Nucleus accumbens (tissue), 56 donors: ENCODE results near the gene MGAT5B.

ENCODE experiments used
- DNase-seq, 56 donors: peaks; one replicate each; lab custom pipeline; 2025; lab: John Stamatoyannopoulos, UW

The MGAT5B gene

DNA sequence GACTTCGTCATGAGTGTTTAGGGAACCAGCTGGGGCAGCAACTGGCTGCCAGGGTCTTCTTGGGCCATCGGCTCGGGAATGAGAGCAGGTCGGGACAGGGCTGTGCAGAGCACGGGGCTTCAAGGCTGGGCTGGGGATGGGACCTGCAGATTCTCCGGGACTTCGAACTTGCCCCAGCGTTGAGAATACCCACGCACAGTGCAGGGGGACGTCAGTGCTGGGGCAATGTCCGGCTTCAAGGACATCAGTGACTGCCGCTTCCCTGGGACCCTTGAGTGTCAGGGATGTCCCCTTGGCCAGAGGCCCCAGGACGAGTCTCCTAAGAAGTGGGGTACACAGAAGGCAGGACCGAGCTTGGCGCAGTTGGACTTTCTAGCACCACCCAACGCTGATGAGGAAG, 76.3 kb downstream of the MGAT5B start:
- no peak for DNase-seq

DNA sequence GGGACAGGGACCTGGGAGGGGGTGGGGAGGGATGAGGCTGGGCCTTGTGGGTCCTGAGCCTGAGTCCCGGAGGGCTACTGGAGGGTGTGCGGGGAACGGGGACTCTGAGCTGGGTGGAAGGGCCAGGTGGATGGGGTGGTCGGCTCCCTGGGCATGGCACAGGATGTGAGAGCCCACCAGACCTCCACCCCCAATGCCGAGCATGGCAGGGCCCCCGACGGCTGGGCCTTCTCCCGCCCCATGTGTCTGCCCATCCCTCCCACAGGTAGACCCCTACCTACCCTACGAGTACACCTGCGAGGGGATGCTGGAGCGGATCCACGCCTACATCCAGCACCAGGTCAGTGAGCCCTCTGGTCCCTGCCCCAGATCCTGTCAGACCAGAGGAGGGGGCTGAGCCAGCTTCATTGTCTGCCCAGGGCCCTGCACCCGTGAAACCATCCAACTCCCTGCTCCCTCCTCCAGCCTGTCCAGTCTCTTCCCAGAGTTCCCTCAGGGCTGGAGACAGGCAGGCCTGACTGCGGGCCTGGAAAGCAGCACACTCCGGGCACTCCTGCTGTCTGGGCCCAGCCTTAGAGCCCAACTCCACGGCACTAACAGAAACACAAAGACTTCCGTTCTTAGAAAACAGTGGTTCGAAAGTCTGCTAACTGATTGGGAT, 78.0 kb downstream of the MGAT5B start:
- DNase-seq, result no peak

DNA sequence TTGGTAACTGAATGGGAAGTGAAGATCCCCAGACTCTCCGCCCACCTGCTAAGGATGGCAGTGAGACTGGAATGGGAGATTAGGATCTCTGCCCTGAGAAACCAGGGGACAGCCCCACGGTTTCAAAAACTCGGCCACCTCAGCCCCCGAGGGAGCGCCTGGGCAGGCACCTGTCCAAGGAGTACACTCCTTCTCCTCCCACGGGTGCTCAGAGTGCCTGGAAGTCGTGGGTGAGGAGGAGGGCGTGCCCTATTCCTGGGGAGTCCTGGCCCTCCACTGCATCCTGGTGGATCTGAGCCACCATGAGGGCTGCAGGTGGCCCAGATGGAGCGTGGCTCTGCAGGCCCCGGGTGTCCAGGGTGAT, 78.5 kb downstream of the MGAT5B start:
- no peak for DNase-seq

DNA sequence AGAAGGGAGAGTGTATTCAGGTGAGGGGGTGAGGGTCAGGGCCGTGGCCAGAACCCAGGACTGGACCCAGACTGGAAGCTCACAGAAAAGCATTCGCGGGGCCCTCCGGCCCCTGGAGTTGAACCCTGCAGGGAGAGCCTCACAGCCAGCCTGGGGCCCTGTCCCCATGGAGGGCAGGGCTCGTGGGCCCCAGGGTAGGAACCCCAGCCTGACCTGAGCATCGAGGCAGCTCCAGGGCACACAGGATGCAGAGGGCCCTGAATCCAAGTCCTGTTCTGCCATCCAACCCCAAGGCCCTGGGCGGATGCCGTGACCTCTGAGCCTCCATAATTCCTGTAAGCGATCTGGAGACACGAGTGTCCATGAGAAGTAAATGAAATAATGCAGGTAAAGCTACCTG, 79.1 kb downstream of the MGAT5B start:
- no peak for DNase-seq

DNA sequence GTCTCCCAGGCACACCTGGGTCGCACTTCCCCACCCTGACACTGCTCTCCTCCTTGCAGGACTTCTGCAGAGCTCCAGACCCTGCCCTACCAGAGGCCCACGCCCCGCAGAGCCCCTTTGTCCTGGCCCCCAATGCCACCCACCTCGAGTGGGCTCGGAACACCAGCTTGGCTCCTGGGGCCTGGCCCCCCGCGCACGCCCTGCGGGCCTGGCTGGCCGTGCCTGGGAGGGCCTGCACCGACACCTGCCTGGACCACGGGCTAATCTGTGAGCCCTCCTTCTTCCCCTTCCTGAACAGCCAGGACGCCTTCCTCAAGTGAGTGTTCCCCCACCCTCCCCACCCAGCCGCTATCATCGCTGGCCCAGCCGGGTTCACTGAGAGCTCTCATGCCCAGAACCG, 79.6 kb downstream of the MGAT5B start:
- DNase-seq, result no peak

DNA sequence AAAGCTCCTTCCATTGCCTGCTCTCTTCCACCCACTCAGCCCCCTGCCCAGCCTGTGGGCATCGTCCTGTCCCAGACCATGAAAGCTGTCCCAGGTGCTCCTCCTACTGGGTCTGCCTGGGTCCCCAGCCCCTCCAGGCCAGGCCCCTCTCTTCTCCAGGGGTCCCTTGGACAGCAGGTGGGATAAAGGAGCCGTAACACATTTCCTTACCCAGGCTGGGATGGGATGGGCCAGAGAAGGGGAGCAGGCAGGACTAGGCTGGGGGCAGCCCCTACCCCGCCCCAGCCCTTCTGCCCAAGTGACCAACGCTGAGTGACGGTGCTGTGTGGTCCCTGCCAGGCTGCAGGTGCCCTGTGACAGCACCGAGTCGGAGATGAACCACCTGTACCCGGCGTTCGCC, 80.1 kb downstream of the MGAT5B start:
- no peak for DNase-seq

DNA sequence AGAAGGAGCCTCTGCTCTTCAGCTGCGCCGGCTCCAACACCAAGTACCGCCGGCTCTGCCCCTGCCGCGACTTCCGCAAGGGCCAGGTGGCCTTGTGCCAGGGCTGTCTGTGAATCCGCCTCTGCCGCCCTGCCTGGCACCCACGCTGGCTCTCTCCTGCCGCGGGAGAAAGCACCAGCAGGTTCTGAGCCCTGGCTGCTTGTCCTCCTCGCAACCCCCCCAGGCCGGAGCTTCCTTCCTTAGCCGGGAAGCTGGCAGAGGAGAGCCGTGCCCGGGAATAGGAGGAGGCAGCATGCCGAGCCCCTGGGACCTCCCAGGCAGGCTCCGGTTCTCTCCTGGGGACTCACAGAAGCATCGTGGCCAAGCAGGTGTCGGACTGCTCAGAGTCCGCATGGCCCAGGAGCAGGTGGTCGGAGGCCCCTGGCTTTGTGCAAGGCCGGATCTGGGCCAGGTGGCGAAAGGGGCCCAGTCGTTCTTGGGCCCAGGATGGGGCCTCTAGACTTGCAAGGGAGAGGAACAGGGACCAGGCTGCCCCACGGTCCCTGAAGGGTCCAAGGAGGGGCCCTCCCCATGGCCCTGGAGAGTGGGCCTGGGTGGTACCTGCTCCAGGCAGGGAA, 80.6 kb downstream of the MGAT5B start:
- DNase-seq, result no peak

DNA sequence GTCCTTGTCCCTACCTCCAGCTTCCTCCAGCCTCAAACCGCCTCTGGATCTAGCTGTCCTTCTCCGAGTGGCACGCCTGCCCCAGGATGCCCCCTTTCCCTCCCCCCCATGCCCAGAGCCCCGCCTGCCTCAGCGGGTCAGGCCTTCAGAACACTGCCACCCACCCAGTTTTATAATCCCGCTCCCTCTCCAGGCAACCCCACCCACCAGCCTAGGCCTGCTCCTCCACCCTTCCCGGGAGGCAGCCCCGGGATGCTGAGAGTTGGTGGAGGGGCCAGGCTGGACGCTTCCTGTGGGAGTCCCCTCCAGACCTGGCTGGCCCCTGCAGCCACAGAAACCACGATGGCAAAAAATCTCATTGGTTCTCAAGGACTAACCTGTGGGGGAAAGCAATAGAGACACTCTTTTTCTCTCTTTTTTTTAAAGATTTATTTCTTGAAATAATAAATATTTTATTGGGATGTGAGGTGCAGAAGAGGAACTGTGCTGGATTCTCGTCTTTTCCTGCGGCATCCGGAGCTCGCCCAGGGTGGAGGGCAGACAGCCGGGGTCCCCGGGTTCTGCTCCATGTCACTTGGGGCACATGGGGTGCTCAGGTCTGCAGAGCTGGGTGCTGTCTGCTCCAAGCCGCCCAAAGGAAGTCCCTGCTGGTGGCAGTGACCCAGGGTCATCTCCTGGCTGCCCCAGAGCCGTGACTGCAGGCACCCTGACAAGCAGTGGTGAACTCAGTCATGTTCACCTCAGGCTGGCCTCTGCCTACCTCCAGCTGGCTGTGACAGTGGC, 81.9 kb downstream of the MGAT5B start:
- peak in 2 of 56 donors; percentile 42 to 43 for DNase-seq

DNA sequence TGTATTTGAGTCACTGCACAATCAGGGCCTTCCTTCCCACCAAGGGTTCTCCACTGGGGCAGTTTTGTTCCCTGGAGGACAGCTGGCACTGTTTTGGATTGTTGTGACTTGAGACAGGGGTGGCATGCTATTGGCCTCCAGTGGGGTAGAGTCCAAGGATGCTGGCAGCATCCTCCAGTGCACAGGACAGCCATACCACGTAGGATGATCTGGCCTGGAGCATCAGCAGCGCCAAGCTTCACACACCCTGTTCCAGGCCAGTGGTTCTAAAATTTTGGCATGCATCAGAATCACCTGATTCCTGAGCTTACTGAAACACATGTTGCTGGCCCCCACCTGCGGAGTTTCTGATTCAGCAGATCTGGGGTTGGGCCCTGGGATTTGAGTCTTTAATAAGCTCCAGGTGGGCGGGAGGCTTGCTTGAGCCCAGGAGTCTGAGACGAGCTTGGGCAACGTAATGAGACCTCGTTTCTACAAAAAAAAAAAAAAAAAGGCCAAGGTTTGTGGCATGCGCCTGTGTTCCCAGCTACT, 83.2 kb downstream of the MGAT5B start:
- DNase-seq, result peak in 4 of 56 donors; percentile 10 to 59 (median 21)

DNA sequence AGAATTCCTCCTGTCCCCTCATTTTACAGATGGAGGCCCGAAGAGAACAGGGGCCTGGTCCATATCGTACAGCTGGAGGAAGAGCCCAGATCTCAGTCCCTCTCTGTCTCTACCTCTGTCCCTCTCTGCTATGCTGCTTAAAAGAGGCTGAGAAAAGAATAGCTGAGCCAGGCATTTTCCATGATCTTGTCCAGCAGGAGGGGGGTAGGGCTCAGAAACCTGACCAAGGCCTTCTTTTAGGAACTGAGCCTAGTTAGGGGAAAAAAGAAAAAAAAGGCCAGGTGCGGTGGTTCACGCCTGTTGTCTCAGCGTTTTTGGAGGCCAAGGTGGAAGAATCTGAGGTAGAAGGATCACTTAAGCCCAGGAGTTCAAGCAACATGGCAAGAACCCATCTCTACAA, 84.2 kb downstream of the MGAT5B start:
- no peak for DNase-seq

DNA sequence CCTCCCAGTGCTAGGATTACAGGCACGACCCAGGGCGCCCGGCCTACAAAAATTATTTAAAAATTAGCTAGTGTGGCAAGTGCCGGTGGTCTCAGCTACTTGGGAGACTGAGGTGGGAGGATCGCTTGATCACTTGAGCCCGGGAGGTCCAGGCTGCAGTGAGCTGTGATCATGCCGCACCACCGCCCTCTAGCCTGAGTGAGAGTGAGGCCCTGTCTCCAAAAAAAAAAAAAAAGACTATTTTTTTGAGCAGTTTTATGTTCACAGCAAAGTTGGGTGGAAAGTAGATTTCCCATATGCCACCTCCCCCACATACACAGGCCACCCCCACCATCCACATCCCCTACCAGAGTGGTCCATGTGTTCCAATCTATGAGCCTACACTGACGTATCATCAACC, 84.9 kb downstream of the MGAT5B start:
- no peak for DNase-seq

DNA sequence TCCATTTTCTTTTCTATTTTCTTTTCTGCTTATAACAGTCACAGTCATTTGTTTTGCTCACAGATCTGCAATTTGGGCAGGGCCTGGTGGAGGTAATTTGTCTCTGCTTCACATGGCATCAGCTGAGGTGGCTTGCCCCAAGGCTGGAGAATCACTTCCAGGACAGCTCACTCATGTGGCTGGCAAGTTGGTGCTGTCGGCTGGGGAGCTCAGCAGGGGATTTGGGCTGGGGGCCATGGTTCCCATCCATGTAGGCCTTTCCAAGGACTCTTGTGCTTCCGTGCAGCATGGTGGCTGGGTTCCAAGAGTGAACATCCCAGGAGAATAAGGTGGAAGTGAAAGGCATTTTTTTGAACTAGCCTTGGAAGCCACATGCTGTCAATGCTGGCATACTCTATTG, 85.7 kb downstream of the MGAT5B start:
- DNase-seq, result no peak

DNA sequence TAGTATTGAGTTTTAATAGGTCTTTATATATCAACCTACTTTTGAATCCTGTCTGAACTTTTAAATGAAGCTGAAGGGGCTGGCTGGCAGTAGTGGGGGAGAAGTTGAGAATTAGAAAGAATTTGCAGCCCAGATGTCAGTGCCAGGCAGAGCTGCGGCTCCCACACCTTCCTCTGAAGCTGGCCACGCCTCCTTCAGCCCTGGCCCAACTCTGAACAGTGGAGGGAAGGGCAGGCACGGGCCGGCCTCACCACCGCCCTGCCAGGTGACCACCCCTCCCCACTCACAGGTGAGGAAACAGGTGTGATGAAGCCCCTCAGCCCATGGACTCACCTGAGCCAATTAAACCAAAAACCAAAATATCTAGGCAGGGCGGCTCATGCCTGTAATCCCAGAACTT, 87.0 kb downstream of the MGAT5B start:
- no peak for DNase-seq

DNA sequence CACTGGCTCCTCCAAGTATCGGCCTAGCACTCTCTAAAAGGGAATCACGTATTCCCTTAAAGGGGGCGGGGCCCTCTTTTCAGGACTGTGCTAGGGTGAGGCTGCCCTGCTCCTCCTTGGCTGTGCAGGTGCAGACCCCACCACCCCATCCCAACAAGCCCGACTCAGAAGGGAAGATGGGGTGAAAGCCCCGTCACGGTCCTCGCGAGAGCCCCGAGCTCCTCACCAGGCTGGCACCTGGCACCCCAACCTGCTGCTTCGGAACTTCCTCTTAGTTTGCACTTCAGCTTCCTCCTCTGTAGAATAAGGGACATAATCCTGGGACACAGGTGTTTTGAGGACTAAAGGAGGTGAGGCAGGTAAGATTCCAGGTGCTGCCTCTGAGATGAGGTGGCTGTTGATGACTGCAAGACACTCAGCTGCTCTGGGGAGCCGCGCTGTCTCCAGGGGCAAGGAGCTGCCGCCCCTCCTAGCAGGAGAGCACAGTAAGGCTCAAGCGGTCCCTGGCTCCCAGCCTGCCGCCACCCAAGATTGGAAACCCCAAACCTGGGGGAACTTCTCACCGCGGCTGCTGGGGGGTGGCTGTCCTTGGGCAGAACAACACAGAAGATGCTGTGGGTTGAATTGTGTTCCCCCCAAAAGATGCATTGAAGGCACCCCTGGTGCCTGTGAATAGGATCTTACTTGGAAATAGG, 88.8 kb downstream of the MGAT5B start:
- no peak for DNase-seq

DNA sequence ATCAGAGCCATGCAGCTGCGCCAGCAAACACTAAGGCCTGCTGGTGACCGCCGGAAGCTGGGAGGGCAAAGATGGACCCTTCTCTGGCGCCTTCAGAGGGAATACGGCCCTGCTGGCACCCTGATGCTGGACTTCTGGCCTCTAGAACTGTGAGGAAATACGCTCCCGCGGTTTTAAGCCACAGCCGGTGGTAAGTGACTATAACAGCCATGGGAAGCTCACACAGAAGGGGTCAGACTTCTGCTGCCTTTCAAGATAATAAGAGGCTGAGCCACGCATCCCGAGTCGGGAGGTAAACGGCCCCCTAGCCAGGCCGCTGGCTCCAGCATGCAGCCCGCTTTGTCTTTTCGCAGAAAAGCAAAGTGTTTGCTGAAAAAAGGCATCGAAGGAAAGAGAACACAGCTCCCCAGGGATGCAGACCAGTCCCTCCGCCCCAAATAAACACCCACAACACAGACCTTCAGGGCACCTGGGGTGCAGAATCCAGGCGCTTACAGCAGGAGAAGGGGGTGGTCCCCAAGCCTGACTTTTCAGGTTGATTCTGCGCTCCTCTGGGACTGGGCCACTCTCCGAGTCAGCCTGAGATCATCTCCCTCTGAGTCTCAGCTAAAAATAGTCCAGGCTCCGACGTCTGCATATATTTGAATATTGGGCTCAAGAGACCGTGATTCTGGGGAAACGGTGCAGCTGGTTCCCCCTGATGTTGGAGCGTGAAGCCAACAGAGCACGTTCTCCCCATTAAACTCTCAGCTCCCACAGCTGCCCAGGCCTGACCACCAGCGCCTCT, 89.7 kb downstream of the MGAT5B start:
- DNase-seq, result peak in 16 of 56 donors; percentile 13 to 59 (median 36)

DNA sequence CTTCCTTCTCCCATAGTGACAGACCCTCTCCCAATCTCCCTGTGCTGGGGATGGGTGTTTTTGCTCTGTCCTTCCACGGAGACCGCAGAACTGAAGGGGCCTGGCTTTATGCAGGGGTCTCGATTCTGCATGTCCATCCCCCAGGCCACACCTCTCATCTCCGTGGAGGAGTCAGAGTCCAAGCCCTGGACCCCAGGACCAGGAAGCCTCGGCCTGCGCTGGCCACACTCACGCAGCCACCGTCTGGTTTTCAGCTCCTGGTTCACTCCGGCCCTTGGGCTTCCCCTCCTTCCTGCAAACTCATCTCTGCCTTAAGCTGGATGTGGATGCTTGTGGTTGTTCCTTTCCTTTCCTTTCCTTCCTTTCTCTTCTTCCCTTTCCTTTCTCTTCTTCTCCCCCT, 90.8 kb downstream of the MGAT5B start:
- no peak for DNase-seq

DNA sequence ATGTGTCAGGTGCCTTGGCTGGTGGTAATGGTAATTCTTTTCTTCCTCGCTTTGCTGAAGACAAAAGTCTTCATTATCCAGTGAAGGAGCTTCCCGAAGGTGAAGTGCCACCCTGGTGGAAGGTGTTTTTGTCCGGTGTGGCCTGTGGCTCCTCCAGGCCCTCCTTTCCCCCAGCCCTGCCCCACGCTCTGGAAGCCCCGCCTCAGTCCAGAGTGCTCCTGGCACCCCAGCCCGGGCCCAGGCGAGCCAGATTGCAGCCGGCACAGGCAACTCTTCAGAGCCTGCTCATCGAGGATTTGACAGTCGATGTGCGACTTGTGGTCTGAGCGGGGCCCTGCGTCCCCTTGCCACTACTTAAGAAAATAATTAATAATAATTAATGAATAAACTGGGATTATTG, 93.7 kb downstream of the MGAT5B start:
- DNase-seq, result no peak

DNA sequence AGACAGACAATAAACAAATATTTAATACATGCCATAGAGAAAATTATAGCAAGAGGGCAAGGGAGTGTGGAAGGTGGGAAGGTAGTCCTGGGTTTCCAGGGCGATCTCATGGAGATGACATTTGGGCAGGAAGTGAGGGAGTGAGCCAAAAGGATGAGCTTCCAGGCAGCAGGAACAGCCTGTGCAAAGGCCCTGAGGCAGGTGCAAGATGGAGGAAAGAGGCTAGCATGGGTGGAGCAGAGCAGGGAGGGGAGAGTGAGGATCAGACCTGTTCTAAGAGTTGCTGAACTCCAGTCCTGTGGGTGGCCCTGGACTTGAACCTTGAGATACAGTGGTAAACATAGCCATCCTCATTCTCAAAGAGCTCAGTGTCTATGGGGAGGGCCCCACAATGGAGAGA, 94.7 kb downstream of the MGAT5B start:
- no peak for DNase-seq

DNA sequence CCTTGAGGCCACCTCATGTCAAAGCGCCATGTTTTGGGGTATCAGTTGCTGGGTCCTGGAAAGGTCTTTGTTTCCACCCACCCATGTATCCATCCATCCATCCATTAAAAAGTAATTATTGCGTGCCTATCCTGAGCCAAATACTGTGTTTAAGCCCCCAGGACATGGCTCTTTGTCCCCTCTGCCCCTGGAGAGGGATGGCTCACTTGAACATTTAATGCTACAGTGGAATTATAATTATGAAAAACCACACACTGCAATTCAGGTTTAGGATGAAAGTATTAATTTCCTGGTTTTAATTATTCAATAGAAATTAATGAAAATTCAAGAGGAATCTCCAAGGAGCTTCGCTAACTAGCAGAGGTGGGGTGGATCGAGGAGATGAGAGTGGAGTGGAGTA, 97.8 kb downstream of the MGAT5B start:
- DNase-seq, result no peak

DNA sequence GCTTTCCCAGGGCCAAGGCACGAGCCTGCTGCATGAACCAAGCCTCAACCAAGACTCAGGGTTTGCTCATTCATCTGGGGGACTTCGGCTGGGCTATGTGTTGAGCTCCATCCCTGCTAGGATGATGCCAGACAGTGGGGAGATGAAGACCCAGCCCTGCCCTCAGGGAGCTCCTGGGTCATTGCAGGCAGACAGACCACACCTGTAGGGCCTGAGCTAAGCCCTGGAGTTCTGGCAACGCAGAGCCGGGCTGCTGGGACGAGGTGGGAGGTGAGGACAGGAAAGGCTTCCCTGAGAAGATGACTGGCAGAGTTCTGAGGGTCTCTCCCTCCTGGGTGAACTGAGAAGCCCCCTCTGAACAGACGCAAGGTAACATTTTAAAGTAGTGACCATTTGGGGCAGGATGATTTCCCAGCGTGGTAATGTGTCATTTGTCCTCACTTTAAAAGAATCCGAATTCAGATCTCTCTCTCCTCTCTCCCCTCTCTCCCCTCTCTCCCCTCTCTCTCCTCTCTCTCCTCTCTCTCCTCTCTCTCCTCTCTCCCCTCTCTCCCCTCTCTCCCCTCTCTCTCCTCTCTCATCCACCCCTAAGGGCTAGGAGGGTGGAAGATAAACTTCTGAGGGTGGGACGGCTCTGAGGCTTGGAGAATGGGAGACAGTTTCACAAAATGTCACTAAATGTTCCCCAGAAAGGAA, 98.4 kb downstream of the MGAT5B start:
- no peak for DNase-seq
